ENCODE results near the gene SLFN14. TPM values are rescaled to one million over a fixed set of nuclear protein-coding genes. Genes with fewer than 3 reads are reported as not detected.

The SLFN14 gene
- polyA plus RNA-seq, 1 experiment = not detected

DNA sequence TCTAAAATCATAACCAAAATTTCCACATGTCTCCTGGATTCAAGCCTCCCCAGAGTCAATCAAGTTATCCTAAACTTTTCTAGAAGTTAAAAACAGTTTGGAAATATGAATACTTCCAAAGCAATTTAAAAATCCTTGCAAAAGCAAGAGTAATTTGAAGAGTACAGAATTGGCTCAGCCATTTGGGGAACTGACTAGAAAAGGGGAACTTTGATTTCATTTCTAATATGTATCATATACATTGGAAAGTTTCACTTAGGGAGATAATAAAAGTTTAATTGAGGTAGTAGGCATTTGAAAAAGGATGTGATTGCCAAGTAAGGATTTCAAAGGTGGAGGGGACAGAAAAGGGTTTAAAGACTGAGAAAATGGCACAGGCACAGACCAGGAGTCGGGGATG, 14.1 kb downstream of the SLFN14 start:
- ChIA-PET CTCF (no interaction called here), POLR2A (no interaction called here)
- Histone ChIP-seq H3K9me3 (ENCODE audit: control insufficient read depth, insufficient read depth, low read length) (no peaks in the 10 kb centered on the region), H3K4me3 (ENCODE audit: low read depth, low read length) (no peak overlapping the region), H3K27ac (ENCODE audit: low read depth, low read length) (no peak overlapping the region), H3K27me3 (ENCODE audit: control insufficient read depth, insufficient read depth, low read length) (peaks cover 30% of the 10 kb centered on the region)
- DNase-seq (ENCODE audit: low read depth, low spot score) = no peak
- TF ChIP-seq, protein P1, sequence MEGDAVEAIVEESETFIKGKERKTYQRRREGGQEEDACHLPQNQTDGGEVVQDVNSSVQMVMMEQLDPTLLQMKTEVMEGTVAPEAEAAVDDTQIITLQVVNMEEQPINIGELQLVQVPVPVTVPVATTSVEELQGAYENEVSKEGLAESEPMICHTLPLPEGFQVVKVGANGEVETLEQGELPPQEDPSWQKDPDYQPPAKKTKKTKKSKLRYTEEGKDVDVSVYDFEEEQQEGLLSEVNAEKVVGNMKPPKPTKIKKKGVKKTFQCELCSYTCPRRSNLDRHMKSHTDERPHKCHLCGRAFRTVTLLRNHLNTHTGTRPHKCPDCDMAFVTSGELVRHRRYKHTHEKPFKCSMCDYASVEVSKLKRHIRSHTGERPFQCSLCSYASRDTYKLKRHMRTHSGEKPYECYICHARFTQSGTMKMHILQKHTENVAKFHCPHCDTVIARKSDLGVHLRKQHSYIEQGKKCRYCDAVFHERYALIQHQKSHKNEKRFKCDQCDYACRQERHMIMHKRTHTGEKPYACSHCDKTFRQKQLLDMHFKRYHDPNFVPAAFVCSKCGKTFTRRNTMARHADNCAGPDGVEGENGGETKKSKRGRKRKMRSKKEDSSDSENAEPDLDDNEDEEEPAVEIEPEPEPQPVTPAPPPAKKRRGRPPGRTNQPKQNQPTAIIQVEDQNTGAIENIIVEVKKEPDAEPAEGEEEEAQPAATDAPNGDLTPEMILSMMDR (IDR thresholded peaks at IDR 0.05; ENCODE audit: low read depth, low read length) = no peak

DNA sequence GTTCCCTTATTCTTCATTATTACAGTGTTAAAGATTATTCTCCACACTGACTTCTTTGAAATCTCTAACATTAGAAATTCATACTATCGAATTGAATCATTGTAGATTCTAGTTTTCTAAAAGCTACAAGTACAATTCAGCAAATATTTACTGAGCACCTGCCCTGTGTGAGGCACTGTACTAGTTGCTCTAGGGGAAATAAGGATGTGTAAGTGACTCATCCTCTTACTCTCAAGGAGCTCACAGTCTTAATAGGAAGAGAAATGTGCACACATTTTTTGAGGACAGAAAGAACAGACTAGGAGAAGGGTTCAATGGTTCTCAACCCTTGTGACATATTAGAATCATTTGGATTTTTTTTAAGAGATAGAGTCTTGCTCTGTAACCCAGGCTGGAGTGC, 15.5 kb downstream of the SLFN14 start:
- ChIA-PET POLR2A (no interaction called here), CTCF (interaction anchor here (1.4 to 12.9 kb wide), 4 partner anchors 11 to 232 kb away, joined by 3 to 306 read pairs (median 5); no protein-coding TSS in a partner anchor)
- H3K27ac ChIP-seq (ENCODE audit: low read depth, low read length) = no peak overlapping the region
- TF ChIP-seq, protein P1 (IDR thresholded peaks at IDR 0.05; ENCODE audit: low read depth, low read length) = no peak
- no peak overlapping the region for H3K4me3 ChIP-seq (ENCODE audit: low read depth, low read length)
- DNase-seq (ENCODE audit: low read depth, low spot score) = no peak
- H3K9me3 ChIP-seq (ENCODE audit: control insufficient read depth, insufficient read depth, low read length) = no peaks in the 10 kb centered on the region
- H3K27me3 ChIP-seq (ENCODE audit: control insufficient read depth, insufficient read depth, low read length) = peaks cover 28% of the 10 kb centered on the region

DNA sequence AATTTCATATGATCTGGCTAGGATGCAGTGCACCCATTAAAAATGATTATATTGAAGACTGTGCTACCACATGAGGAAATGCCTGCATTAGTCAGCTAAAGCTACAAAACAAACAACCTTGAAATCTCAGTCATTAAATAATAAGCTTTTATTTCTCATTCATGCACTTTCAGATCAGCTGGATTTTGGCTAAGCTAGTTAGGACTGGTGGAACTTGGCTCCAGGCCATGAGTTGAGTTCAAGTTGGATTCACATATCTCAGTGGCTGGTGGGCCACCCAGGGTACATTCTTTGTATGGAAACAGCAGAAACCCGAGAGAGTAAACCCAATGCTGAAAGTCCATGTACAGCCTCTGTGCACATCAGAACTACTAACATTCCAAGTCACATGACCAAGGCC, 16.8 kb downstream of the SLFN14 start:
- POLR2A ChIA-PET = no interaction called here
- H3K27ac ChIP-seq (ENCODE audit: low read depth, low read length) = no peak overlapping the region
- TF ChIP-seq, protein P1 (IDR thresholded peaks at IDR 0.05; ENCODE audit: low read depth, low read length) = no peak

DNA sequence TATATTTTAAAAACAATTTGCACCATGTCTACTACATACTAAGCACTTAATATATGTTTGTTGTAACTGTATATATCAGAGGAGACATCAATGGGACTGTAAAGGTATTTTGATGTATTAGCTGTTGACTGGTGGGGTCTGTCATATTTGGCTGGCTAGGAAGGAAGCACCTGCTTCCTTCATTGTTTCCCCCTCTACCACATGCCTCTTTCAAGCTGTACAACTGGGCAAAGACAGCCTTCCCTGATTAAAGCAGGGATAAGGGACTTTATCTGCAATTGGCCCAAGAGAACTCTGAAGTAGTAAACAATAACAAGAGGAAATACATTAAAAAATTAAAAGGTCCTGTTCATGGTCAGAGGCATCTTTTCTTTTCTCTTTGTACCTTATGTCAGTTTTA, 17.6 kb downstream of the SLFN14 start:
- ChIA-PET CTCF (interaction anchor here (1.7 to 12.9 kb wide), 3 partner anchors 202 to 230 kb away, joined by 5 to 306 read pairs (median 6); no protein-coding TSS in a partner anchor), POLR2A (interaction anchor here (0.5 kb wide), 1 partner anchor 337 kb away, joined by 3 read pairs; no protein-coding TSS in a partner anchor)

More for the DNA sequence above, 16.8 kb downstream of the SLFN14 start:
- no peak for DNase-seq (ENCODE audit: low read depth, low spot score)
- H3K4me3 ChIP-seq (ENCODE audit: low read depth, low read length) = no peak overlapping the region
- H3K27me3 ChIP-seq (ENCODE audit: control insufficient read depth, insufficient read depth, low read length) = peaks cover 22% of the 10 kb centered on the region
- CTCF ChIA-PET = interaction anchor here (1.4 to 12.9 kb wide), 4 partner anchors 10 to 231 kb away, joined by 3 to 306 read pairs (median 5); no protein-coding TSS in a partner anchor
- no peaks in the 10 kb centered on the region for H3K9me3 ChIP-seq (ENCODE audit: control insufficient read depth, insufficient read depth, low read length)

DNA sequence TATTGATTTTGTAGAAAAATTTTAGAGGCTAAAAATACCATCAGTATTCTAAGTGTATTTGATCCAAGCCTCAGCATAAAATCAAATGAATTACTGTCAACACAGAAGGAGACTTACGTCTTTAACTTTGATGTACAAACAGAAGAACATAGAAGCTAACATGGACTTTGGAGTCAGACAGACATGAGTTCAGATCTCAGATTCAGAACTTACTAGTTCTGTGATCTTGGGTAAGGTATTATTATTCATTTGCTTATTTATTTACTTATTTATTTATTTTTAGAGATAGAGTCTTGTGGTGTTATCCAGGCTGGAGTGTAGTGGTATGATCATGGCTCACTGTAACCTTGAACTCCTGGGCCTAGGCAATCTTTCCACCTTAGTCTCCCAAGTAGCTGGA, 19.2 kb downstream of the SLFN14 start:
- DNase-seq (ENCODE audit: low read depth, low spot score) = no peak
- TF ChIP-seq, protein P1 (IDR thresholded peaks at IDR 0.05; ENCODE audit: low read depth, low read length) = no peak
- CTCF ChIA-PET = interaction anchor here (0.9 to 12.9 kb wide), 5 partner anchors 108 to 371 kb away, joined by 3 to 306 read pairs (median 5); no protein-coding TSS in a partner anchor
- H3K9me3 ChIP-seq (ENCODE audit: control insufficient read depth, insufficient read depth, low read length) = no peaks in the 10 kb centered on the region
- H3K27ac ChIP-seq (ENCODE audit: low read depth, low read length) = no peak overlapping the region
- peaks cover 4% of the 10 kb centered on the region for H3K27me3 ChIP-seq (ENCODE audit: control insufficient read depth, insufficient read depth, low read length)
- POLR2A ChIA-PET = no interaction called here
- no peak overlapping the region; the same call in 1 of the 2 replicates for H3K4me3 ChIP-seq (ENCODE audit: low read depth, low read length)

More for the DNA sequence above, 17.6 kb downstream of the SLFN14 start:
- Histone ChIP-seq H3K4me3 (ENCODE audit: low read depth, low read length) (no peak overlapping the region), H3K9me3 (ENCODE audit: control insufficient read depth, insufficient read depth, low read length) (no peaks in the 10 kb centered on the region), H3K27me3 (ENCODE audit: control insufficient read depth, insufficient read depth, low read length) (peaks cover 15% of the 10 kb centered on the region), H3K27ac (ENCODE audit: low read depth, low read length) (no peak overlapping the region)
- DNase-seq (ENCODE audit: low read depth, low spot score) = no peak
- TF ChIP-seq, protein P1 (IDR thresholded peaks at IDR 0.05; ENCODE audit: low read depth, low read length) = no peak

Data from AG04450 (cell line).